Smooth muscle cell (in vitro differentiated cells): ENCODE data around the gene PPP1R13B. TPM values are rescaled to one million over a fixed set of nuclear protein-coding genes. Genes with fewer than 3 reads are reported as not detected.

Experiments used
- DNase-seq: peaks from one replicate; lab custom pipeline; 2025; ENCODE audit not compliant: unreplicated experiment; lab: John Stamatoyannopoulos, UW
- H2AFZ ChIP-seq: fragments of 200-600 bp; sonication (generic); 2 replicates; pipeline ENCODE4 v1.6.0; 2016; ENCODE audit warnings: antibody characterized with exemption, low read depth, mild to moderate bottlenecking
- H3F3A ChIP-seq: fragments of 200-600 bp; sonication (generic); 2 replicates; pipeline ENCODE4 v1.6.0; 2017; ENCODE audit warnings: antibody characterized with exemption, low read depth
- H3K27ac ChIP-seq: fragments of 200-600 bp; sonication (generic); 2 replicates; pipeline ENCODE4 v1.5.1; 2016; ENCODE audit warnings: low read depth, mild to moderate bottlenecking
- H3K27me3 ChIP-seq: fragments of 200-600 bp; sonication (generic); 2 replicates; pipeline ENCODE4 v1.6.1; 2016; ENCODE audit warnings: low read depth, mild to moderate bottlenecking
- H3K36me3 ChIP-seq: fragments of 200-600 bp; sonication (generic); 2 replicates; pipeline ENCODE4 v1.5.1; 2016; ENCODE audit warnings: low read depth
- H3K4me1 ChIP-seq: fragments of 200-600 bp; sonication (generic); 2 replicates; pipeline ENCODE4 v1.5.1; 2016; ENCODE audit warnings: low read depth
- H3K4me2 ChIP-seq: fragments of 200-600 bp; sonication (generic); 2 replicates; pipeline ENCODE4 v1.6.0; 2016; ENCODE audit warnings: mild to moderate bottlenecking
- H3K4me3 ChIP-seq: fragments of 200-600 bp; sonication (generic); 2 replicates; pipeline ENCODE4 v1.5.1; 2016; ENCODE audit warnings: mild to moderate bottlenecking
- H3K79me2 ChIP-seq: fragments of 200-600 bp; sonication (generic); 2 replicates; pipeline ENCODE4 v1.6.0; 2016; ENCODE audit warnings: low read depth, mild to moderate bottlenecking
- H3K9ac ChIP-seq: fragments of 200-600 bp; sonication (generic); 2 replicates; pipeline ENCODE4 v1.6.0; 2016; ENCODE audit warnings: low read depth
- H3K9me3 ChIP-seq: fragments of 200-600 bp; sonication (generic); replicated peaks from 2 replicates; pipeline ENCODE4 v1.5.1; 2016; ENCODE audit warnings: low read depth
- H4K20me1 ChIP-seq: fragments of 200-600 bp; sonication (generic); 2 replicates; pipeline ENCODE4 v1.6.0; 2016; ENCODE audit warnings: low read depth
- CTCF ChIP-seq: fragments of 200-600 bp; sonication (generic); IDR thresholded peaks from 2 replicates; pipeline ENCODE4 v1.5.1; 2017; ENCODE audit warnings: borderline replicate concordance, mild to moderate bottlenecking, antibody characterized with exemption; ENCODE audit not compliant: insufficient read depth, poor library complexity, severe bottlenecking
- WGBS: methylation state at CpG from one replicate; pipeline ENCODE4 v1.1.7; 2016; ENCODE audit warnings: low lambda C conversion rate; 5-methylcytosine and 5-hydroxymethylcytosine counted together
- polyA plus RNA-seq: library from polyadenylated mRNA; unstranded; fragments of >200 nt; fragmentation: Nextera tagmentation; extraction: Ambion mirVana; gene quantifications from 2 replicates; pipeline ENCODE4 v1.2.1, GENCODE V29; 2016
- total RNA-seq: library from RNA; depleted of rRNA; stranded (reverse); fragments of >200 nt; gene quantifications from 2 replicates; pipeline ENCODE4 v1.2.3, GENCODE V29; 2014

PPP1R13B gene
- total and polyA plus RNA-seq, 2 experiments from 2014 or later: 2.3 to 4.3 TPM

DNA sequence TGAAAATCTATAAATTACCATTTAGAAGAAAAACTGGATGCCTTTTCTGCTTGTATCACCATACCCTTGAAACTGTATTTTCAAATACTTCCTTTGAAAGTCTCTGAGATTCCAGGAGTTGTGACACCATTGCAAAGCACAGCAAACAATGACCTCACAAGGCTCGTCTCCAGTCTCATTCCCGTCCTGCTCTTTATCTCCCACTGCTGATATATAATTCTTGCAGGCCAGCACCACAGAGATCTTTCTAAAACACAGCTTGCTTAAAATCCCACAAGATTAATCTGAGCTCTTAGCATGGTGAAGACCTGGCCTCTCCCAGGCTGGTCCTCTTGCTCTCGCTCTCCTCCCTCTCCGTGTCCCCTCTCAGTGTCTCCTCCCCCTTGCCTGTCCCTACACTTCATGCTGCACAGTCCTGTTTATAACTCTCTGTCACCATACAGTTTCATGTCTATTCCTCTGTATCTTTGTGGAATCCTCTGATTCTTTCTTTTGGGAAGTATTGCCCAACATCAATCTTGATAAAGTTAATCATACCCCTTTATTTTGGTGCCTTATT, 80.0 kb downstream of the PPP1R13B start:
- no peak for DNase-seq

DNA sequence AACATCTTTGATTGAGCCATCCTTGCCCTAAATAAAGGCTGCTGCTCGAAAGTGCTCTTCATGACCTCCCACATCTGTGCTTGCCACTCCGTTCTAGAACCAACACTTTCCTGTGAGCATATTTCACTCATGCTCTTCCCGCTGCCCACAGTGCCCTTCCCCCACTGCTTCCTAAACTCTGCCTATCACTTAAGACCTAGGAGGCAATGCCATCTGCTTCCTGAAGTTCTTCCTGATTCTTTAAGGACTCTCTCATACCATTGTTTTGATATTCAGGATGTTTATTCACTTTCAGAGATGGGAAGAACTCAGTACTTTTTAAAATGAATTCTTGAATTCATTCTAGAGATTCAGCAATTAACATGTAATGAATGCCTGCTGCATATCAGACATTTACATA, 81.8 kb downstream of the PPP1R13B start:
- Histone ChIP-seq H3K4me2 (no peak overlapping the region), H3K4me1 (no peaks in the 10 kb centered on the region), H3K36me3 (no peaks in the 10 kb centered on the region), H3K4me3 (no peak overlapping the region), H2AFZ (no peak overlapping the region), H3K27me3 (no peaks in the 10 kb centered on the region), H4K20me1 (no peaks in the 10 kb centered on the region), H3K79me2 (no peaks in the 10 kb centered on the region), H3K9me3 (no peaks in the 10 kb centered on the region), H3F3A (peaks cover 3% of the 10 kb centered on the region), H3K27ac (no peak overlapping the region), H3K9ac (no peak overlapping the region)
- DNase-seq: no peak
- no peak for TF ChIP-seq CTCF
- 98% methylated on average over 3 of the region's 3 CpGs for WGBS

More for the DNA sequence above, 80.0 kb downstream of the PPP1R13B start:
- Histone ChIP-seq H3K4me2 (peak overlapping the region; percentile 15), H3K27me3 (no peaks in the 10 kb centered on the region), H3K27ac (peak overlapping the region; percentile 37), H4K20me1 (no peaks in the 10 kb centered on the region), H3K4me3 (no peak overlapping the region), H3K4me1 (no peaks in the 10 kb centered on the region), H3K9me3 (no peaks in the 10 kb centered on the region), H2AFZ (peak overlapping the region; percentile 60), H3F3A (peaks cover 3% of the 10 kb centered on the region), H3K9ac (no peak overlapping the region), H3K36me3 (no peaks in the 10 kb centered on the region), H3K79me2 (no peaks in the 10 kb centered on the region)
- WGBS: 23% methylated on average over 4 of the region's 4 CpGs
- TF ChIP-seq CTCF: no peak

- H3K4me1 ChIP-seq: no peaks in the 10 kb centered on the region
- H3K9ac ChIP-seq: no peak overlapping the region
- no peaks in the 10 kb centered on the region for H3K79me2 ChIP-seq
- peaks cover 3% of the 10 kb centered on the region for H3F3A ChIP-seq
- no peak overlapping the region for H3K4me2 ChIP-seq
- H3K4me3 ChIP-seq: no peak overlapping the region
- DNase-seq: no peak
- no peaks in the 10 kb centered on the region for H3K9me3 ChIP-seq
- TF ChIP-seq CTCF: no peak
- no peak overlapping the region for H3K27ac ChIP-seq
- no peak overlapping the region for H2AFZ ChIP-seq
- H3K36me3 ChIP-seq: no peaks in the 10 kb centered on the region
- WGBS: 90% methylated on average over 5 of the region's 5 CpGs
- no peaks in the 10 kb centered on the region for H4K20me1 ChIP-seq
- H3K27me3 ChIP-seq: no peaks in the 10 kb centered on the region
Observed at GRCh38 chr14:103763730-103764488, 83.5 kb downstream of the PPP1R13B start.

GRCh38 chr14:103762541-103762940, 84.8 kb downstream of the PPP1R13B start:
- Histone ChIP-seq H3K9me3 (no peaks in the 10 kb centered on the region), H3K4me2 (no peak overlapping the region), H3K4me1 (no peaks in the 10 kb centered on the region), H3K36me3 (no peaks in the 10 kb centered on the region), H3K27ac (no peak overlapping the region), H3K79me2 (no peaks in the 10 kb centered on the region), H3K9ac (no peak overlapping the region), H3F3A (peaks cover 3% of the 10 kb centered on the region), H3K27me3 (no peaks in the 10 kb centered on the region), H2AFZ (no peak overlapping the region), H4K20me1 (no peaks in the 10 kb centered on the region), H3K4me3 (no peak overlapping the region)
- 80% methylated on average over 13 of the region's 13 CpGs for WGBS
- TF ChIP-seq CTCF: no peak
- DNase-seq: no peak
